CD8-positive, alpha-beta memory T cell (primary cell): ENCODE measurements around the gene ARHGAP4. TPM values are rescaled to one million over a fixed set of nuclear protein-coding genes. Genes with fewer than 3 reads are reported as not detected.

ENCODE experiments used
- CTCF ChIA-PET: fragments of 350-600 bp; sonication (Branson Sonifier 250); formaldehyde crosslinking; loops from one replicate; lab custom pipeline; 2021; ENCODE audit warnings: antibody characterized with exemption; lab: Charles Lee
- POLR2A ChIA-PET: fragments of 350-600 bp; sonication (Branson Sonifier 250); formaldehyde crosslinking; loops from one replicate; lab custom pipeline; 2021; ENCODE audit warnings: antibody characterized with exemption; lab: Charles Lee
- DNase-seq, 5 donors: peaks; one replicate each; pipeline versions ENCODE4 v3.0.0 to v3.0.0-alpha.2; 2020 to 2022; ENCODE audit warnings: mixed read lengths in 1 of 5
- H3K27ac ChIP-seq: one replicate; pipeline ENCODE4 v1.7.0; 2013; ENCODE audit warnings: low read depth, mild to moderate bottlenecking, low read length, moderate library complexity
- H3K27me3 ChIP-seq: 2 replicates; pipeline ENCODE4 v1.7.0; 2013; ENCODE audit warnings: low read length, mild to moderate bottlenecking; ENCODE audit not compliant: insufficient read depth, poor library complexity, severe bottlenecking
- H3K36me3 ChIP-seq: 2 replicates; pipeline ENCODE4 v1.7.0; 2013; ENCODE audit warnings: mild to moderate bottlenecking, low read length, moderate library complexity; ENCODE audit not compliant: insufficient read depth
- H3K4me1 ChIP-seq: 2 replicates; pipeline ENCODE4 v1.7.0; 2013; ENCODE audit warnings: mild to moderate bottlenecking, low read length, moderate library complexity; ENCODE audit not compliant: insufficient read depth
- H3K4me3 ChIP-seq: 2 replicates; pipeline ENCODE4 v1.7.0; 2013; ENCODE audit warnings: mild to moderate bottlenecking, low read length
- H3K9me3 ChIP-seq: 2 replicates; pipeline ENCODE4 v1.7.0; 2013; ENCODE audit warnings: mild to moderate bottlenecking, low read length
- H3K27ac Mint-ChIP-seq, 8 donors: one replicate each; pipeline ENCODE4 v1.8.0; 2020 to 2021; ENCODE audit warnings: mixed read lengths in 8 of 8, mild to moderate bottlenecking in 6 of 8, inconsistent platforms in 3 of 8, moderate library complexity in 3 of 8
- H3K27me3 Mint-ChIP-seq, 2 donors: one replicate each; pipeline ENCODE4 v1.8.0; 2020 to 2021; ENCODE audit warnings: mixed read lengths in 2 of 2, mild to moderate bottlenecking in 1 of 2, moderate library complexity in 1 of 2
- H3K36me3 Mint-ChIP-seq, 3 donors: one replicate each; pipeline ENCODE4 v1.8.0; 2020 to 2021; ENCODE audit warnings: mixed read lengths in 3 of 3, inconsistent platforms in 1 of 3, mild to moderate bottlenecking in 1 of 3
- H3K4me1 Mint-ChIP-seq, 3 donors: one replicate each; pipeline ENCODE4 v1.8.0; 2020 to 2021; ENCODE audit warnings: mixed read lengths in 3 of 3, inconsistent platforms in 1 of 3, mild to moderate bottlenecking in 1 of 3
- H3K4me3 Mint-ChIP-seq, 7 donors: one replicate each; pipeline ENCODE4 v1.8.0; 2020 to 2021; ENCODE audit warnings: mixed read lengths in 7 of 7, mild to moderate bottlenecking in 6 of 7, moderate library complexity in 4 of 7, inconsistent platforms in 2 of 7
- H3K9me3 Mint-ChIP-seq, 5 donors: one replicate each; pipeline ENCODE4 v1.8.0; 2020 to 2022; ENCODE audit warnings: mixed read lengths in 5 of 5, mild to moderate bottlenecking in 3 of 5, moderate library complexity in 2 of 5, inconsistent platforms in 1 of 5
- polyA plus RNA-seq: library from polyadenylated mRNA; unstranded; fragments of 300-500 nt; fragmentation: Illumina TruSeq; gene quantifications from one replicate; pipeline ENCODE4 v1.2.3, GENCODE V29; 2021
- total RNA-seq, 2 experiments: library from RNA; stranded (reverse); gene quantifications; one replicate each; pipeline ENCODE4 v1.2.3, GENCODE V29; 2021

ARHGAP4 gene
- total and polyA plus RNA-seq, 3 experiments from 2014 or later, result 116 to 133 (median 124) TPM

DNA sequence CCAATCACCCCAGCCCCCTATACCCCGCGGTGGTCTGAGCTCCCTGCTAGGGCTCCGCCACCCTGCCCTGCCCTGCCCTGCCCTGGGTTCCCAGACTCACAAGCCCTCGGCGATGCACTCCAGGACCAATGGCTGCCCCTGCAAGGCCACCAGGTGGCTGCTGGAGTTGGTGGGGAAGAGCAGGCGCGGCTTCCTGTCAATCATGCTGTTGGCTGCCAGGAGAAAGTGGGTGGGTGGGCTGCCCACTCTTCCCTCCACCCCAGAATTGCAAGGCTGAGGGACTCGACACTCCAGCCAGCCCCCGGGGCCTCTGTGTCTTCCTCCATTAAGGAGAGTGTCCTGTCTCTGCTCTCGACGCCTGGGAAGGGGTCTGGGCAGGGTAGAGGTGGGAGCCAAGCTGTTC, 55.8 kb downstream of the ARHGAP4 start:
- CTCF ChIA-PET, result no interaction called here

DNA sequence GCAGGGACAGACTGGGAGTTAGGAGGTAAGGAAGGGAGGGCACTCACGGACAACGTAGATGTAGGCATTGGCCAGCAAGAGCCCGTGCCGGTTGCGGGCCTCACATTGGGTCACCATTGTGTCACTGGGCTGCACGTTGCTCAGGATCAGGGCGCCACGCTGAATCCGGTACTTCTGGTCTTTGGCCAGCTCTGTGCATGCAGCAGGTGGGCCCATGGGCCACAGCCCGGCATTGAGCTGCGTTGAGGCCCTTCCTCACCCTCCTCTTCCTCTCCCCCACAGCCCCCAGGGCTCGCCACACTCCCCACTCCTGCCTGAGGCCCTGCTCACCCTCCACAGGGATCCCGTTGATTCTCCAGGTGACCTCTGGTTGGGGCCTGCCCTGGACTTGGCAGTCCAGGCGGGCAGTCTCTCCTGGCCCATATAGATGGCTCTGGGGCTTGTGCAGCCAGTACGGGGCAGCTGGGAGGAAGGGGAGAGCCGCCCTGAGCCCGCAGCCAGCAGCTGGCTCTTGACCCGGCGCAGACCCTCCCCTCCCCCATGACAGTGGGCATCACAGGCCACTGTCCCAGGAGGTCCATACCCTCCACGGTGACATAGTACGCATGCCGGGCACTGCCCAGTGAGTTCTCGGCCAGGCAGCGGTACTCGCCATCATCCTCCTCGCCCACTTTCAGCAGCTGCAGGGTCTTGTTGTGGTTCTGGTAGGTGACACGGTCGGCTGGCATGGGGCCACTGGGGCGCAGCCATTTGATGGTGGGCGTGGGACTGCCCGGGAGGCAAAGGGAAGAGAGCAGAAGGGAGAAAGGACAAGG, 56.4 kb downstream of the ARHGAP4 start:
- H3K4me3 ChIP-seq, result no peak overlapping the region
- ChIA-PET POLR2A (no interaction called here), CTCF (no interaction called here)
- peaks cover 5 to 16% of the 10 kb centered on the region in 2 donors for H3K27me3 Mint-ChIP-seq
- DNase-seq, result no peak
- peaks cover 0 to under 1% (median 0%) of the 10 kb centered on the region in 3 donors for H3K36me3 Mint-ChIP-seq
- H3K4me1 ChIP-seq, result no peaks in the 10 kb centered on the region
- no peaks in the 10 kb centered on the region for H3K4me1 Mint-ChIP-seq
- no peaks in the 10 kb centered on the region for H3K27me3 ChIP-seq
- no peaks in the 10 kb centered on the region for H3K36me3 ChIP-seq
- no peaks in the 10 kb centered on the region for H3K9me3 ChIP-seq
- H3K27ac ChIP-seq, result no peak overlapping the region
- no peak overlapping the region for H3K4me3 Mint-ChIP-seq
- no peaks in the 10 kb centered on the region for H3K9me3 Mint-ChIP-seq
- no peak overlapping the region for H3K27ac Mint-ChIP-seq

More for the DNA sequence above, 55.8 kb downstream of the ARHGAP4 start:
- no peaks in the 10 kb centered on the region for H3K9me3 ChIP-seq
- POLR2A ChIA-PET, result no interaction called here
- Mint-ChIP-seq H3K4me1 (no peaks in the 10 kb centered on the region), H3K4me3 (no peak overlapping the region), H3K27ac (no peak overlapping the region), H3K9me3 (no peaks in the 10 kb centered on the region), H3K36me3 (peaks cover 0 to 3% (median 0%) of the 10 kb centered on the region in 3 donors), H3K27me3 (peaks cover 5 to 16% of the 10 kb centered on the region in 2 donors)
- H3K4me3 ChIP-seq, result no peak overlapping the region
- no peak for DNase-seq
- no peak overlapping the region for H3K27ac ChIP-seq
- H3K36me3 ChIP-seq, result no peaks in the 10 kb centered on the region
- H3K4me1 ChIP-seq, result no peaks in the 10 kb centered on the region
- no peaks in the 10 kb centered on the region for H3K27me3 ChIP-seq

DNA sequence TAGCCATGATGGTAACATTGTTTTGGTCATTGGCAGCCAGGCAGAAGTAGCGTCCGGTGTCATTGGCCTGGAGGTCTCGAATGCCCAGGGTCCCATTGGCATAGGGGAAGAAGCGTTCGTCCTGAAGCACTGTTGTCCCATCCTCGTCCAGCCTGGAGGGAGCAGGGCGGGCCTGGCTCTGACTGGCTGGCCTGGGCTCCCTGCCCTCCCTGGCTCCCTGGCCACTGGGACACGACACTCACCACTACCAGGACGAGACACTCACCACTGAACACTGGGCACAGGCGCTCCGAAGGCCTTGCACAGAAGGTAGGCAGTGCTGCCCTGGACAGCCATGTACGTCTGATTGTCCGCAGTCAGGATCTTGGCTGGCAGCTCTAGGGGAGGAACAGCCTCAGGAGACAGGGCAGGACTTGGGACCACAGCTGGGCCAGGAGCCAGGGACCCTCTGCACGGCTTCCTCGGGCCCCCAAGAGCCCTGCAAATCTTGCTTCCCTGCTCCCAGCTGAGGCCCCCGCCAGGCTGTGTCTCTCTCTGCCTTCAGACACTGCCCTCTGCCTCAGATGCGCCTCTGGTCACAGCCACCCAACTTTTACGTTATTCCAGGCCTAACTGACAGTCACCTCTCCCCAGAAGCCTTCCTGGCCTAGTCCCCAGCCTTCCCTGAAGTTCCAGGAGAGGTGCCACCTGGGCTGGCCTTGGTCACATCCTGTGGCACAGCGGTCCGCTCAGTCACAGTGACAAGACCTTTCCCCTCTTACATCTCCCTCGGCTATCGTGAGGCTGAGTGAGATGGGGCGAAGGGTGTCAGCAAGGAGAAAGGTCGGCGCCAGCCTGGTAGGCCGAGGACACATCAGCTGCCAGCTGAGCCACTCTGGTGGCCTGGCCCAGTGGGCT, 57.2 kb downstream of the ARHGAP4 start:
- Mint-ChIP-seq H3K27me3 (peaks cover 5 to 13% of the 10 kb centered on the region in 2 donors), H3K9me3 (no peaks in the 10 kb centered on the region), H3K4me3 (no peak overlapping the region), H3K4me1 (no peaks in the 10 kb centered on the region), H3K27ac (no peak overlapping the region), H3K36me3 (no peaks in the 10 kb centered on the region)
- H3K27ac ChIP-seq, result no peak overlapping the region
- no peak for DNase-seq
- no peaks in the 10 kb centered on the region for H3K4me1 ChIP-seq
- POLR2A ChIA-PET, result no interaction called here
- H3K36me3 ChIP-seq, result no peaks in the 10 kb centered on the region
- CTCF ChIA-PET, result no interaction called here
- H3K27me3 ChIP-seq, result no peaks in the 10 kb centered on the region
- H3K4me3 ChIP-seq, result no peak overlapping the region
- H3K9me3 ChIP-seq, result no peaks in the 10 kb centered on the region

DNA sequence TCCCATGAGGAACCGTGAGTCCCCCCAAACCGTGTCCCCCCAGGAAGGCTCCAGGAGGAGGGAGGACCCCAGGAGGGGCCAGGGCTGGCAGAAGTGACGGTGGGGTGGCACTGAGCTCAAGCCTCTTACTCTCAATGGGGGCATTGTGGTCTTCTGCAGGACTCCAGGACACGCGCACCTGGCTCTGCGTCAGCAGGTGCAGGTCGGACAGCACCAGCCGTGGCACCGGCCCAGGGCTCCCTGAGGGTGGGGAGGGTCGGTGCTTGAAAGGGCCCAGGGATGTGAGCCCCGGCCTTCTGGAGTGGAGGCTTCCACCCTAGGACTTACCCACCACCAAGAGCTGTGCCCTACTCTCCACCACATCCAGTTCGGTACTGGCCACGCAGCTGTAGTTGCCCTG, 58.4 kb downstream of the ARHGAP4 start:
- Mint-ChIP-seq H3K36me3 (no peaks in the 10 kb centered on the region), H3K27ac (no peak overlapping the region), H3K9me3 (no peaks in the 10 kb centered on the region), H3K4me3 (no peak overlapping the region), H3K27me3 (peaks cover 5 to 13% of the 10 kb centered on the region in 2 donors), H3K4me1 (no peaks in the 10 kb centered on the region)
- Histone ChIP-seq H3K27me3 (no peaks in the 10 kb centered on the region), H3K36me3 (no peaks in the 10 kb centered on the region), H3K9me3 (no peaks in the 10 kb centered on the region), H3K27ac (no peak overlapping the region), H3K4me3 (no peak overlapping the region), H3K4me1 (no peaks in the 10 kb centered on the region)
- no peak for DNase-seq
- POLR2A ChIA-PET, result no interaction called here
- CTCF ChIA-PET, result no interaction called here

DNA sequence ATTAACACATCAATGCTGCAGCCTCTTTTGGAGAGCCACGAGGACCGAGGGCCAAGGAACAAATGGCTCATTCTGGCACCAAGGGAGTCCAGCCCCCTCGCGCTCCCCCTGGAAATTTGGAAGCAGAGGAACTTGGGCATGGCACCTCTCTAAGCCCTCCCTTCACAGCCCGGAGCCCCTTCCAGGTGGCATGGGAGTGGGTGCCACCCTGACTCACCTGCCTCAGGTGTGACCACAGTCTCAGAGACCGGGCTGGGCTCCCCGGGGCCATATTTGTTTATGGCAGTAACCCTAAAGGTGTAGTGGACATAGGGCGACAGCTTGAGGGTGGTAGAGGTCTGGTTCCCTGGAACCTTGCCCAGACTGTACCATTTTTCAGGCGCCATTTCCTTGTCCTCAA, 58.9 kb downstream of the ARHGAP4 start:
- CTCF ChIA-PET, result no interaction called here
- H3K4me3 ChIP-seq, result no peak overlapping the region
- H3K4me1 ChIP-seq, result no peaks in the 10 kb centered on the region
- Mint-ChIP-seq H3K27ac (no peak overlapping the region), H3K4me1 (no peaks in the 10 kb centered on the region), H3K36me3 (no peaks in the 10 kb centered on the region), H3K27me3 (peaks cover under 1 to 11% of the 10 kb centered on the region in 2 donors), H3K9me3 (no peaks in the 10 kb centered on the region), H3K4me3 (no peak overlapping the region)
- H3K9me3 ChIP-seq, result no peaks in the 10 kb centered on the region
- H3K27ac ChIP-seq, result no peak overlapping the region
- no peak for DNase-seq
- no peaks in the 10 kb centered on the region for H3K27me3 ChIP-seq
- H3K36me3 ChIP-seq, result no peaks in the 10 kb centered on the region
- POLR2A ChIA-PET, result no interaction called here

DNA sequence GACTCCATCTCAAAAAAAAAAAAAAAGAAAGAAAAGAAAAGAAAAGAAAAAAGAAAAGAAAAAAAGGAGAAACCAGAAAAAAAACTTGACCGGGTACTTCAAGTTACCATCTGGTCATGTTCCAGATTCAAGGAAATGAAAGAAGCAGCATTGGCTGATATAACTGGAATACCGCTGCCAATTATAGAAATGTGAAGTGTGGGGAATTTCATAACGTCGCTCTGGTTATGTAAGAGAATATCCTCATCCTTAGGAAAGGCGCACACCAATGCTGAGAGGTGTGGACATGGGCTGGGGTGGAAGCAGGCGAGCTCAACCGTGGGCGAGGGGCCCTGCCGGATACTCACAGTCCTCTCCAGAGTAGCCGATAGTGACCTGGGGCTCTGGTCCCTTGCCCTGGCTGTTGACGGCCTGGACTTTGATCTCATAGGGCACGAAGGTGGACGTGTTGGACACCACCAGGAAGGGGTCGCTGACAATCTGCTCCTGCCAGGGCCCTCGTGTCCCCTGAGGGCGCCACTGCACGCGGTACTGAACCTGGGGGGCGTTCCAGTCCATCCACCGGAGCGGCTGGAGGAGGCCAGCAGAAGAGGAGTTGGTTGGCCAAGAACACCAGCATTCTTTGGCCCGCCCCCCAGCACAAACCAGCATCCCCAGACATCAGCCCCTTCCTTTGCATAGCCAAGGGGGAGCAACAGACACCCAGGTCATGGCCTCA, 59.6 kb downstream of the ARHGAP4 start:
- Mint-ChIP-seq H3K36me3 (no peaks in the 10 kb centered on the region), H3K4me3 (no peak overlapping the region)
- H3K4me3 ChIP-seq, result no peak overlapping the region

DNA sequence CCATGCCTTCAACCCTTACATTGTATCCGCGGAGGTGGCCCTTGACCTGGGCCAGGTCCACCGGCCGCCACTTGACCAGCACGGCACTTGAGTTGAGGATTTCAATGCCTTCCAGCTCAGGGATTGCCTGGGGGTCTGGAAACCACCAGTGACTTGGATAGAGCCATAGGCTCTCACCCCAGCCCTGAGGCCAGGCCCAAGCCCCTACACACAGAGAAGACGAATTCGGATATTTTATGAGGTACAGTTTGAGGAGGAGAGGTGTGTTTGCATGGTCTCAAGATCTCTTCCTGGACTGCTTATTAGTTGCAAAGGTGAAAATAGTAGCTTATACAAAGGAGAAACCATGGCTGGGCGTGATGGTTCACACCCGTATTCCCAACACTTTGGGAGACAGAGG, 60.4 kb downstream of the ARHGAP4 start:
- no peak overlapping the region for H3K27ac ChIP-seq
- CTCF ChIA-PET, result no interaction called here
- no peaks in the 10 kb centered on the region for H3K9me3 ChIP-seq
- no peaks in the 10 kb centered on the region for H3K4me1 Mint-ChIP-seq
- no peaks in the 10 kb centered on the region for H3K36me3 Mint-ChIP-seq
- no peaks in the 10 kb centered on the region for H3K4me1 ChIP-seq
- H3K4me3 ChIP-seq, result no peak overlapping the region
- H3K27ac Mint-ChIP-seq, result no peak overlapping the region
- no peaks in the 10 kb centered on the region for H3K9me3 Mint-ChIP-seq
- peaks cover 0 to 12% of the 10 kb centered on the region in 2 donors for H3K27me3 Mint-ChIP-seq
- no peaks in the 10 kb centered on the region for H3K36me3 ChIP-seq
- POLR2A ChIA-PET, result no interaction called here
- no peak for DNase-seq
- H3K27me3 ChIP-seq, result no peaks in the 10 kb centered on the region
- H3K4me3 Mint-ChIP-seq, result no peak overlapping the region

More for the DNA sequence above, 59.6 kb downstream of the ARHGAP4 start:
- Histone ChIP-seq H3K4me1 (no peaks in the 10 kb centered on the region), H3K36me3 (no peaks in the 10 kb centered on the region), H3K27me3 (no peaks in the 10 kb centered on the region), H3K9me3 (no peaks in the 10 kb centered on the region), H3K27ac (no peak overlapping the region)
- CTCF ChIA-PET, result no interaction called here
- Mint-ChIP-seq H3K4me1 (no peaks in the 10 kb centered on the region), H3K27ac (no peak overlapping the region), H3K27me3 (peaks cover 0 to 13% of the 10 kb centered on the region in 2 donors), H3K9me3 (no peaks in the 10 kb centered on the region)
- POLR2A ChIA-PET, result no interaction called here
- no peak for DNase-seq

DNA sequence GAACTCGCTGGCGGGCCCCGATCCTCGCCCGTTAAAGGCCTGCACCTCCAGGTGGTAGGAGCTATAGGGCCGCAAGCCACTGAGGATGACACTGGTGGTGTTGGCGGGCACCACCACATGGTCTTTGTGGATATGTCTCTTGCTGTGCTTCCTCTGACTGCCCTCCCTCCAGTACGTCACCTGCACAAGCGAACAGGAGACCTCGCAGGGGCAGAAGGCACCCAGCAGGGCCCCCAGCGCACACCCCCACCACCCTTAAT, 60.8 kb downstream of the ARHGAP4 start:
- H3K4me1 ChIP-seq, result no peaks in the 10 kb centered on the region
- no peak overlapping the region for H3K4me3 Mint-ChIP-seq
- H3K4me1 Mint-ChIP-seq, result no peaks in the 10 kb centered on the region
- no peaks in the 10 kb centered on the region for H3K27me3 ChIP-seq
- no peaks in the 10 kb centered on the region for H3K36me3 Mint-ChIP-seq
- H3K27me3 Mint-ChIP-seq, result peaks cover 0 to 12% of the 10 kb centered on the region in 2 donors
- POLR2A ChIA-PET, result no interaction called here
- H3K9me3 Mint-ChIP-seq, result no peaks in the 10 kb centered on the region
- no peaks in the 10 kb centered on the region for H3K36me3 ChIP-seq
- no peak overlapping the region for H3K27ac Mint-ChIP-seq
- H3K4me3 ChIP-seq, result no peak overlapping the region
- DNase-seq, result no peak
- CTCF ChIA-PET, result no interaction called here
- no peak overlapping the region for H3K27ac ChIP-seq
- H3K9me3 ChIP-seq, result no peaks in the 10 kb centered on the region
